Panc1 (cell line): ENCODE measurements around the gene MKKS.
A peak's percentile ranks its signal among the peaks of the same experiment; 100 is the strongest.

Experiments used
- POLR2AphosphoS5 ChIP-seq: IDR thresholded peaks from 2 replicates; pipeline ENCODE4 v1.6.1; 2012; ENCODE audit warnings: mild to moderate bottlenecking, low read depth, low read length, moderate library complexity
- TF ChIP-seq, protein P1 (sequence below): fragments of 450-650 bp; IDR thresholded peaks from 2 replicates; pipeline ENCODE4 v1.5.1; 2017; ENCODE audit warnings: mild to moderate bottlenecking

DNA sequence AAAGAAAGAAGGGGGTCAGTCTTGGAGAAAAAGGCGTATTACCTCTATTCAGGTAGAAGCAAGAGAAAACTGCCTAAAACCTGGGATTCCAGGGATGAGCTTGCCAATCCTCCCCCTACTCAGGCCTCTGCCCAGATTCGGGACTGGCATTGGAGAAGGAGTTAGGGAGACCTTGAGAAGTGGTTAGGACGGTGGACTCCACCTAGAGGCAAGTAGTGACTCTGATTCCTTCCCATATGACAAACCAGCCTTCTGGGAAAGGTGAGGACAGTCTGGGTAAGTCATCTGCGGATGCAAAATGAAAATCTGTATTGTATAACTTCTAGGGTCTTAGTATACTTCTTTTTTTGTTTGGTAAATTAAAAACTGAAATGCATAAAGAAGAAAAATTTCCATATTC, 44.9 kb upstream of the MKKS start:
- TF ChIP-seq, protein P1, sequence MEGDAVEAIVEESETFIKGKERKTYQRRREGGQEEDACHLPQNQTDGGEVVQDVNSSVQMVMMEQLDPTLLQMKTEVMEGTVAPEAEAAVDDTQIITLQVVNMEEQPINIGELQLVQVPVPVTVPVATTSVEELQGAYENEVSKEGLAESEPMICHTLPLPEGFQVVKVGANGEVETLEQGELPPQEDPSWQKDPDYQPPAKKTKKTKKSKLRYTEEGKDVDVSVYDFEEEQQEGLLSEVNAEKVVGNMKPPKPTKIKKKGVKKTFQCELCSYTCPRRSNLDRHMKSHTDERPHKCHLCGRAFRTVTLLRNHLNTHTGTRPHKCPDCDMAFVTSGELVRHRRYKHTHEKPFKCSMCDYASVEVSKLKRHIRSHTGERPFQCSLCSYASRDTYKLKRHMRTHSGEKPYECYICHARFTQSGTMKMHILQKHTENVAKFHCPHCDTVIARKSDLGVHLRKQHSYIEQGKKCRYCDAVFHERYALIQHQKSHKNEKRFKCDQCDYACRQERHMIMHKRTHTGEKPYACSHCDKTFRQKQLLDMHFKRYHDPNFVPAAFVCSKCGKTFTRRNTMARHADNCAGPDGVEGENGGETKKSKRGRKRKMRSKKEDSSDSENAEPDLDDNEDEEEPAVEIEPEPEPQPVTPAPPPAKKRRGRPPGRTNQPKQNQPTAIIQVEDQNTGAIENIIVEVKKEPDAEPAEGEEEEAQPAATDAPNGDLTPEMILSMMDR: peak; percentile 42
- no peak for TF ChIP-seq POLR2AphosphoS5
